Thyroid gland (tissue), 4 donors: ENCODE measurements around the gene KRTAP29-1.

Experiments
- CTCF ChIP-seq, 6 experiments: fragments of 200-600 bp in 3 of 6; fragments of 450-650 bp in 3 of 6; sonication (generic) in 3 of 6; IDR thresholded peaks; one replicate each; pipeline ENCODE4 v1.5.1; 2016 to 2019; ENCODE audit warnings: antibody characterized with exemption in 6 of 6, mild to moderate bottlenecking in 2 of 6, inconsistent platforms in 1 of 6, moderate library complexity in 1 of 6
- POLR2A ChIP-seq, 2 donors: fragments of 450-650 bp; IDR thresholded peaks; one replicate each; pipeline ENCODE4 v1.6.1; 2017; ENCODE audit warnings: antibody characterized with exemption in 2 of 2, mild to moderate bottlenecking in 2 of 2, moderate library complexity in 1 of 2

- no peak for TF ChIP-seq CTCF (IDR thresholded peaks at IDR 0.05)
- TF ChIP-seq POLR2A (IDR thresholded peaks at IDR 0.05): no peak
Observed at GRCh38 chr17:41322903-41323895, 20.5 kb upstream of the KRTAP29-1 start.
